Measurements from ENCODE around the gene PLEKHO2. TPM values are rescaled to one million over a fixed set of nuclear protein-coding genes. Genes with fewer than 3 reads are reported as not detected.

The PLEKHO2 gene
- total RNA-seq, 1 experiment from 2014 or later = 7.9 TPM

DNA sequence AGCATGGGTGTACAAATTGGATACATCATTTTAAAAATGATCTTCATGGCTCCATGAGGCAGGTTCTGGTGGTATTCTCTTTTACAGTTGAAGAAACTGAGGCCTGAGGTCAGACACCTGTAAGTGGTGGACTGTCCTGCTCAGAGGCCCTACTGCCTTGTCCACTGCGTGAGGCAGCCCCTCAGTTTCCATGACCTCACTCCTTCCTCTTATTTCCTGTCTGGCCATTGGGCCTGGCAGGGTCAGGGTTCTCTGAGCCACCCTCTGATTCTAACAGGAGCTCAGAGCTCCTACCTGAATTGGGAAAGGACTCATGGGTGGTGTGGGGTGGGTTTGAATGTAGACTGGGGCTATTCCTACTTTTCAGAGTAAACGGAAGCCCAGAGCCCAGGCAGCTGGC is 17.5 kb downstream of the PLEKHO2 start:
- no peaks in the 10 kb centered on the region for H3K27me3 ChIP-seq (ENCODE audit: insufficient read depth, low read depth)
- H3K9me3 ChIP-seq (ENCODE audit: insufficient read depth, low read depth) = no peaks in the 10 kb centered on the region
- BruUV-seq (replicated peaks) = no TSS peak
- POLR2A ChIA-PET (ENCODE audit: unreplicated experiment) = interaction anchor here (0.6 kb wide), 1 partner anchor 46 kb away, joined by 4 read pairs; no protein-coding TSS in a partner anchor
- no peak overlapping the region for H3K4me3 ChIP-seq
- no peak overlapping the region for H2AFZ ChIP-seq
- H3K9me2 ChIP-seq (ENCODE audit: insufficient read depth) = no peaks in the 10 kb centered on the region
- no peaks in the 10 kb centered on the region for H4K20me1 ChIP-seq (ENCODE audit: insufficient read depth)
- CTCF ChIA-PET = no interaction called here
- TF ChIP-seq EZH2 (IDR thresholded peaks at IDR 0.05; ENCODE audit: low read depth) = no peak
- TF ChIP-seq, protein P1, sequence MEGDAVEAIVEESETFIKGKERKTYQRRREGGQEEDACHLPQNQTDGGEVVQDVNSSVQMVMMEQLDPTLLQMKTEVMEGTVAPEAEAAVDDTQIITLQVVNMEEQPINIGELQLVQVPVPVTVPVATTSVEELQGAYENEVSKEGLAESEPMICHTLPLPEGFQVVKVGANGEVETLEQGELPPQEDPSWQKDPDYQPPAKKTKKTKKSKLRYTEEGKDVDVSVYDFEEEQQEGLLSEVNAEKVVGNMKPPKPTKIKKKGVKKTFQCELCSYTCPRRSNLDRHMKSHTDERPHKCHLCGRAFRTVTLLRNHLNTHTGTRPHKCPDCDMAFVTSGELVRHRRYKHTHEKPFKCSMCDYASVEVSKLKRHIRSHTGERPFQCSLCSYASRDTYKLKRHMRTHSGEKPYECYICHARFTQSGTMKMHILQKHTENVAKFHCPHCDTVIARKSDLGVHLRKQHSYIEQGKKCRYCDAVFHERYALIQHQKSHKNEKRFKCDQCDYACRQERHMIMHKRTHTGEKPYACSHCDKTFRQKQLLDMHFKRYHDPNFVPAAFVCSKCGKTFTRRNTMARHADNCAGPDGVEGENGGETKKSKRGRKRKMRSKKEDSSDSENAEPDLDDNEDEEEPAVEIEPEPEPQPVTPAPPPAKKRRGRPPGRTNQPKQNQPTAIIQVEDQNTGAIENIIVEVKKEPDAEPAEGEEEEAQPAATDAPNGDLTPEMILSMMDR (conservative IDR thresholded peaks at IDR 0.05) = no peak
- no peaks in the 10 kb centered on the region for H3F3A ChIP-seq (ENCODE audit: insufficient read depth, low read depth)
- H3K36me3 ChIP-seq (ENCODE audit: low read depth) = no peaks in the 10 kb centered on the region
- intact Hi-C loops (cut with micrococcal nuclease; ENCODE audit: unreplicated experiment) = no loop called here
- H3K27ac ChIP-seq = no peak overlapping the region
- H3K4me1 ChIP-seq (replicated peaks; ENCODE audit: insufficient read depth) = no peaks in the 10 kb centered on the region
- no peak for DNase-seq
- H3K4me2 ChIP-seq = no peak overlapping the region
- no peaks in the 10 kb centered on the region for H3K79me2 ChIP-seq (ENCODE audit: low read depth)

DNA sequence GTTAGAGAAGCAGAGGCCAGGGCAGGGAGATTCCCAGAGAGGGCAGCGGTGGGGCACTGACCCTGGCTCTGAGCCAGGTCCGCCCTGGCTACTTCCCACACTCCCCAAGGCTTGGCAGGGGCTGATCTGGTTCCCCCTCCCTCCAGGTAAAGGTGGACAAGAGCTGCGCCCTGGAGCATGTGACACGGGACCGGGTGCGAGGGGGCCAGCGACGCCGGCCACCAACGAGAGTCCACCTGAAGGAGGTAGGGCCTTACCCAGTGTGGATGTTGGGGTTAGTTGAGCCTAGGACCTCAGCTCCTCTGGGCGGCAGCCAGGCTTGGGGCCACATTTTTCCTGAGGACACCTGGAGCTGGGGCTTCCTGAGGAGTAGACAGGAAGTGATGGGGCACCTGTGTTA is 19.6 kb downstream of the PLEKHO2 start:
- ChIA-PET CTCF (no interaction called here), POLR2A (ENCODE audit: unreplicated experiment) (no interaction called here)
- H3K27ac ChIP-seq = no peak overlapping the region
- no peaks in the 10 kb centered on the region for H3K4me1 ChIP-seq (replicated peaks; ENCODE audit: insufficient read depth)
- no peaks in the 10 kb centered on the region for H3K36me3 ChIP-seq (ENCODE audit: low read depth)
- H4K20me1 ChIP-seq (ENCODE audit: insufficient read depth) = no peaks in the 10 kb centered on the region
- H3K9me3 ChIP-seq (ENCODE audit: insufficient read depth, low read depth) = no peaks in the 10 kb centered on the region
- no peak overlapping the region for H3K4me2 ChIP-seq
- no peak for TF ChIP-seq EZH2 (IDR thresholded peaks at IDR 0.05; ENCODE audit: low read depth)
- TF ChIP-seq, protein P1 (conservative IDR thresholded peaks at IDR 0.05) = no peak
- H2AFZ ChIP-seq = no peak overlapping the region
- H3K4me3 ChIP-seq = no peak overlapping the region
- BruUV-seq (replicated peaks) = no TSS peak
- DNase-seq = no peak
- intact Hi-C loops (cut with micrococcal nuclease; ENCODE audit: unreplicated experiment) = no loop called here
- H3K9me2 ChIP-seq (ENCODE audit: insufficient read depth) = no peaks in the 10 kb centered on the region
- H3K79me2 ChIP-seq (ENCODE audit: low read depth) = no peaks in the 10 kb centered on the region
- H3K27me3 ChIP-seq (ENCODE audit: insufficient read depth, low read depth) = no peaks in the 10 kb centered on the region
- H3F3A ChIP-seq (ENCODE audit: insufficient read depth, low read depth) = no peaks in the 10 kb centered on the region

DNA sequence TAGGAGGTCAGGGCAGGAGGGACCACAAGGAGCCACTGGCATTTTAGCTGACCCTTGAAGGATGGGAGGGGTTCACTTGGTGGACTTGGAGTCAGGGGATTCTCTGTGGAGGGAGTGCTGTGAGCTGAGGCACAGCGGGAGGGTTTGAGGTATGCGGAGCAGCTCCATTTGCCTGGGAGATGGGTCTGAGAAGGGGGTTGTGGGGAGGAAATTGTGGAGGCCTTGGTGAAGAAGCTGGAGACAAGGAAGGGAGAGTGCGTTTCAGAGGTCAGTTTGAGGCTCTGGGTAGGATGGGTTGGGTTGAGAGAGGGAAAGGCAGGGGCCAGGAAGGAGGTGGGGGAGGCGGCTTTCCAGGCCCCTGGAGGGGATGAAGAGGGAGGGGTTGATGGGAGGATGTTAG is 20.2 kb downstream of the PLEKHO2 start:
- Histone ChIP-seq H3K36me3 (ENCODE audit: low read depth) (no peaks in the 10 kb centered on the region), H4K20me1 (ENCODE audit: insufficient read depth) (no peaks in the 10 kb centered on the region), H3K4me1 (replicated peaks; ENCODE audit: insufficient read depth) (no peaks in the 10 kb centered on the region), H3K9me2 (ENCODE audit: insufficient read depth) (no peaks in the 10 kb centered on the region), H3K4me2 (no peak overlapping the region), H3K27me3 (ENCODE audit: insufficient read depth, low read depth) (no peaks in the 10 kb centered on the region), H3K4me3 (no peak overlapping the region), H3K9me3 (ENCODE audit: insufficient read depth, low read depth) (no peaks in the 10 kb centered on the region), H2AFZ (no peak overlapping the region), H3F3A (ENCODE audit: insufficient read depth, low read depth) (no peaks in the 10 kb centered on the region), H3K27ac (no peak overlapping the region), H3K79me2 (ENCODE audit: low read depth) (no peaks in the 10 kb centered on the region)
- BruUV-seq (replicated peaks) = no TSS peak
- DNase-seq = no peak
- ChIA-PET CTCF (no interaction called here), POLR2A (ENCODE audit: unreplicated experiment) (no interaction called here)
- TF ChIP-seq, protein P1 (conservative IDR thresholded peaks at IDR 0.05) = no peak
- no peak for TF ChIP-seq EZH2 (IDR thresholded peaks at IDR 0.05; ENCODE audit: low read depth)
- intact Hi-C loops (cut with micrococcal nuclease; ENCODE audit: unreplicated experiment) = no loop called here

All from PC-9 (cell line).